ENCODE measurements around the gene SLAIN2.

SLAIN2 gene

DNA sequence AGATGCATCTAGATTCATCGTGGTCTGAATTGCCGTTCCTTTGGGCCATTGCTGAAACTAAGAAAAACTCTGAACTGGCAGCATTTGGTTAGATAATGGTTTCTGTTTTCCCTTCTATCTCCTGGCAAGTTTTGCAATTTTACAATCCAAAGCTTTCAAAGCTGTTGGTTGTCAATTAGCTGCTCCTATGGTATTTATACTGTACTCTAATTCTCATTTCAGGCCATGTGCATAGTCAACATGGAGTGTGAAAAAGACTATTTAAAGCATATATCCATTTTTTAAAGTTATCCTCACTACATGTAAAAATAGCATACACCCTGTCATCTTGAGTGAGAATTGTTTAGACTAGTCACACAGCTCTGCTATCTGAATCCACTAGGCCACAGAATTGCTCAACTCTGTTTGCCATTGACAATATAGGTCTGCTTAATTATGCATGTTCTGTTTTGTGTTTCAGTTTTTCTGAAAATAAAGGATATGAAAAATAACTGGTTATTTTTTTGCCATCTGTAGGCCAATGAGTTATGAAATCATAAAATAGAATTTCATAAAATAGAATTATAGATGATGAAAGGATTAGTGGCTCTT, 44.0 kb upstream of the SLAIN2 start:
- Histone ChIP-seq H2BK120ac (ENCODE audit: low read depth, low read length) (no peak overlapping the region), H2BK5ac (ENCODE audit: low read depth, low read length, poor library complexity, severe bottlenecking) (no peak overlapping the region), H3K9me3 (ENCODE audit: control insufficient read depth, low read length) (no peaks in the 10 kb centered on the region), H3K23ac (ENCODE audit: low read length in 2 of 2) (no peak overlapping the region), H2BK15ac (ENCODE audit: low read depth, poor library complexity, severe bottlenecking) (no peak overlapping the region), H3K4me3 (ENCODE audit: insufficient read depth in 1 of 2, low read depth in 1 of 2, low read length in 2 of 2) (no peak overlapping the region), H3K4ac (ENCODE audit: low read depth in 1 of 2, low read length in 2 of 2) (no peak overlapping the region), H3K4me1 (ENCODE audit: control insufficient read depth, insufficient read depth, low read depth, low read length) (no peaks in the 10 kb centered on the region), H3K14ac (ENCODE audit: low read length in 2 of 2) (no peak overlapping the region), H3K4me2 (ENCODE audit: low read length, poor library complexity, severe bottlenecking) (no peak overlapping the region), H3K27ac (ENCODE audit: low read length, poor library complexity, severe bottlenecking) (no peak overlapping the region), H2AFZ (ENCODE audit: low read depth, low read length) (no peak overlapping the region), H3K27me3 (ENCODE audit: control insufficient read depth in 1 of 2, insufficient read depth in 1 of 2, low read length in 2 of 2) (no peaks in the 10 kb centered on the region), H4K8ac (ENCODE audit: low read length) (no peak overlapping the region), H3K79me1 (replicated peaks; ENCODE audit: low read length, poor library complexity, severe bottlenecking) (no peaks in the 10 kb centered on the region), H4K91ac (ENCODE audit: low read length) (no peak overlapping the region), H3K9ac (ENCODE audit: low read length) (no peak overlapping the region), H3K18ac (ENCODE audit: low read depth in 1 of 2, low read length in 2 of 2) (no peak overlapping the region), H3K36me3 (ENCODE audit: control insufficient read depth in 1 of 2, insufficient read depth in 2 of 2, low read depth in 1 of 2, low read length in 2 of 2) (no peaks in the 10 kb centered on the region), H2BK12ac (ENCODE audit: low read length in 2 of 2) (no peak overlapping the region), H2AK5ac (ENCODE audit: low read length, severe bottlenecking) (no peak overlapping the region)
- WGBS = 85% methylated on average over 2 of the region's 2 CpGs
- peak; percentile 50 for DNase-seq

DNA sequence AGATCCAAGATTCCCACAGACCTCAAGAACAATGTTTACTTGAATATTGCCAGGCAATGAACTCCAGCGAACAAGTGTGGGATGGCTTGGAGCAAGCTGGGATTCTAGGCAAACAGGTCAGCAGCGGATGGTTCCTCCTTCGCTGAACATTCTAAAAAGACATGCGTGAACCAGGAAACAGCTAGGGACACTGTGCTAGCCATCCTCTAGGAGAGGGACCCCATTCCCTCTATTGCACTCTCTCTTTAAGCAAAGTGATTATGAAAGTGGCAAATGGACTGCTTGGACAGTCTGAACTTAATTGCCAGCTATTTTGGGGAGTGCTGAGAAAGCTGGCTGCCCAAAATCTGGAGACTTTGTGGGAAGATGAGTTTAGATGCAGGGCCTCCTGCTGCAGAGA, 41.8 kb upstream of the SLAIN2 start:
- Histone ChIP-seq H3K36me3 (ENCODE audit: control insufficient read depth in 1 of 2, insufficient read depth in 2 of 2, low read depth in 1 of 2, low read length in 2 of 2) (no peaks in the 10 kb centered on the region), H2AFZ (ENCODE audit: low read depth, low read length) (no peak overlapping the region), H3K79me1 (replicated peaks; ENCODE audit: low read length, poor library complexity, severe bottlenecking) (no peaks in the 10 kb centered on the region), H4K91ac (ENCODE audit: low read length) (no peak overlapping the region), H3K4me2 (ENCODE audit: low read length, poor library complexity, severe bottlenecking) (no peak overlapping the region), H3K18ac (ENCODE audit: low read depth in 1 of 2, low read length in 2 of 2) (no peak overlapping the region), H4K8ac (ENCODE audit: low read length) (no peak overlapping the region), H3K9me3 (ENCODE audit: control insufficient read depth, low read length) (no peaks in the 10 kb centered on the region), H3K14ac (ENCODE audit: low read length in 2 of 2) (no peak overlapping the region), H3K27ac (ENCODE audit: low read length, poor library complexity, severe bottlenecking) (no peak overlapping the region), H3K9ac (ENCODE audit: low read length) (no peak overlapping the region), H3K4ac (ENCODE audit: low read depth in 1 of 2, low read length in 2 of 2) (no peak overlapping the region), H3K23ac (ENCODE audit: low read length in 2 of 2) (no peak overlapping the region), H2BK15ac (ENCODE audit: low read depth, poor library complexity, severe bottlenecking) (no peak overlapping the region), H2BK12ac (ENCODE audit: low read length in 2 of 2) (no peak overlapping the region), H3K27me3 (ENCODE audit: control insufficient read depth in 1 of 2, insufficient read depth in 1 of 2, low read length in 2 of 2) (no peaks in the 10 kb centered on the region), H2BK120ac (ENCODE audit: low read depth, low read length) (no peak overlapping the region), H2BK5ac (ENCODE audit: low read depth, low read length, poor library complexity, severe bottlenecking) (no peak overlapping the region), H3K4me3 (ENCODE audit: insufficient read depth in 1 of 2, low read depth in 1 of 2, low read length in 2 of 2) (no peak overlapping the region), H3K4me1 (ENCODE audit: control insufficient read depth, insufficient read depth, low read depth, low read length) (no peaks in the 10 kb centered on the region), H2AK5ac (ENCODE audit: low read length, severe bottlenecking) (no peak overlapping the region)
- DNase-seq = no peak
- WGBS = 91% methylated on average over 3 of the region's 4 CpGs

DNA sequence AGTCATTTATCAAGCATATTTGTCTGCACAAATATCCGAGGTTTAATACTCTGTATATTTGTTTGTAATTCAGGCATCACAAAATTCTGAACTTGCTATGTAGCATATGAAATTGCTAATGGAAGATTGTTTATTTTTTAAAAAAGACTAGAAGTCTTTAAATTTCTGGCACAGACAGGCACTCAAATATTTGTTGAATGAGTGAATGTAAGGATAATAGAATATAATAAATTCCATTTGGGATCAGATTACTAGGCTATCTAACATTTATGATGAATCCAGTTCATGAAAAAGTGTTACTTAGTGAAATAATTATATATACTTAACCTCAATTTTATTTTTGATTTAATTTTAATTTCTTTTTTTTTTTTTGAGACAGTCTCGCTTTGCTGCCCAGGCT, 41.3 kb upstream of the SLAIN2 start:
- Histone ChIP-seq H3K4me1 (ENCODE audit: control insufficient read depth, insufficient read depth, low read depth, low read length) (no peaks in the 10 kb centered on the region), H3K4ac (ENCODE audit: low read depth in 1 of 2, low read length in 2 of 2) (no peak overlapping the region), H3K79me1 (replicated peaks; ENCODE audit: low read length, poor library complexity, severe bottlenecking) (no peaks in the 10 kb centered on the region), H2AK5ac (ENCODE audit: low read length, severe bottlenecking) (no peak overlapping the region), H2AFZ (ENCODE audit: low read depth, low read length) (no peak overlapping the region), H3K9me3 (ENCODE audit: control insufficient read depth, low read length) (no peaks in the 10 kb centered on the region), H2BK120ac (ENCODE audit: low read depth, low read length) (no peak overlapping the region), H3K27me3 (ENCODE audit: control insufficient read depth in 1 of 2, insufficient read depth in 1 of 2, low read length in 2 of 2) (no peaks in the 10 kb centered on the region), H3K9ac (ENCODE audit: low read length) (no peak overlapping the region), H3K18ac (ENCODE audit: low read depth in 1 of 2, low read length in 2 of 2) (no peak overlapping the region), H4K8ac (ENCODE audit: low read length) (no peak overlapping the region), H2BK5ac (ENCODE audit: low read depth, low read length, poor library complexity, severe bottlenecking) (no peak overlapping the region), H3K4me3 (ENCODE audit: insufficient read depth in 1 of 2, low read depth in 1 of 2, low read length in 2 of 2) (no peak overlapping the region), H2BK15ac (ENCODE audit: low read depth, poor library complexity, severe bottlenecking) (no peak overlapping the region), H3K14ac (ENCODE audit: low read length in 2 of 2) (no peak overlapping the region), H2BK12ac (ENCODE audit: low read length in 2 of 2) (no peak overlapping the region), H3K27ac (ENCODE audit: low read length, poor library complexity, severe bottlenecking) (no peak overlapping the region), H3K23ac (ENCODE audit: low read length in 2 of 2) (no peak overlapping the region), H3K4me2 (ENCODE audit: low read length, poor library complexity, severe bottlenecking) (no peak overlapping the region), H4K91ac (ENCODE audit: low read length) (no peak overlapping the region), H3K36me3 (ENCODE audit: control insufficient read depth in 1 of 2, insufficient read depth in 2 of 2, low read depth in 1 of 2, low read length in 2 of 2) (no peaks in the 10 kb centered on the region)
- no peak for DNase-seq
- WGBS = 80% methylated on average over 2 of the region's 2 CpGs

DNA sequence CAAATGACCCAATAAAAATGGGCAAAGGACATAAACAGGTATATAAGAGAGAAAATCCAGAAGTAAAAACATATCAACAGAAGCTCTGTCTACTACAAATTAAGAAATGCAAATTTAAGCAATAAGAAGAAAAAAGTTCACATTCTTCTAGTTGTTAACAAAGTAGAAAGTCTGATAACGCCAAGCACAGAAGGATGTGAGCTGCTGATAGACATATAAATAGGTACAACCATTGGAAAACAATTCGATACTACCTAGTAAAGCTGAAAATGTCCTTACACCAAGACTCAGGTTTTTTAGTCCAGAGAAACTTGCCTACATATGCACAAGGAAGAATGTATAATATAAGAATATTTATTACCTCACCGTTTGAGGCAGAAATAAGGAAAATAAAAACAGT, 35.8 kb upstream of the SLAIN2 start:
- H3K4me1 ChIP-seq (ENCODE audit: control insufficient read depth, insufficient read depth, low read depth, low read length) = peaks cover 3% of the 10 kb centered on the region
- H3K27me3 ChIP-seq (ENCODE audit: control insufficient read depth in 1 of 2, insufficient read depth in 1 of 2, low read length in 2 of 2) = no peaks in the 10 kb centered on the region
- DNase-seq = no peak
- H2BK12ac ChIP-seq (ENCODE audit: low read length in 2 of 2) = no peak overlapping the region
- no peak overlapping the region for H3K27ac ChIP-seq (ENCODE audit: low read length, poor library complexity, severe bottlenecking)
- no peak overlapping the region for H3K4ac ChIP-seq (ENCODE audit: low read depth in 1 of 2, low read length in 2 of 2)
- H2AFZ ChIP-seq (ENCODE audit: low read depth, low read length) = no peak overlapping the region
- no peak overlapping the region for H2BK5ac ChIP-seq (ENCODE audit: low read depth, low read length, poor library complexity, severe bottlenecking)
- no peak overlapping the region for H3K18ac ChIP-seq (ENCODE audit: low read depth in 1 of 2, low read length in 2 of 2)
- H3K4me3 ChIP-seq (ENCODE audit: insufficient read depth in 1 of 2, low read depth in 1 of 2, low read length in 2 of 2) = no peak overlapping the region
- no peaks in the 10 kb centered on the region for H3K9me3 ChIP-seq (ENCODE audit: control insufficient read depth, low read length)
- no peak overlapping the region for H2BK15ac ChIP-seq (ENCODE audit: low read depth, poor library complexity, severe bottlenecking)
- H3K23ac ChIP-seq (ENCODE audit: low read length in 2 of 2) = no peak overlapping the region
- no peak overlapping the region for H3K4me2 ChIP-seq (ENCODE audit: low read length, poor library complexity, severe bottlenecking)
- H3K36me3 ChIP-seq (ENCODE audit: control insufficient read depth in 1 of 2, insufficient read depth in 2 of 2, low read depth in 1 of 2, low read length in 2 of 2) = no peaks in the 10 kb centered on the region
- no peak overlapping the region for H2BK120ac ChIP-seq (ENCODE audit: low read depth, low read length)
- WGBS = no CpG with 5 or more reads among the region's 3 CpGs
- H4K8ac ChIP-seq (ENCODE audit: low read length) = no peak overlapping the region
- no peak overlapping the region for H2AK5ac ChIP-seq (ENCODE audit: low read length, severe bottlenecking)
- H3K9ac ChIP-seq (ENCODE audit: low read length) = peak overlapping the region; percentile 34
- no peak overlapping the region for H4K91ac ChIP-seq (ENCODE audit: low read length)
- no peak overlapping the region for H3K14ac ChIP-seq (ENCODE audit: low read length in 2 of 2)
- H3K79me1 ChIP-seq (replicated peaks; ENCODE audit: low read length, poor library complexity, severe bottlenecking) = no peaks in the 10 kb centered on the region
